AG09309 (cell line): ENCODE data around the gene HUS1B.
"Not testable (repeated sequence)": the region's sequence is repeated elsewhere in the genome, so short reads cannot be mapped to it uniquely, and the experiment has no call there.

ENCODE experiments used
- DNase-seq: peaks from one replicate; pipeline ENCODE4 v3.0.0-alpha.2; 2010; ENCODE audit warnings: low read depth
- H3K4me3 ChIP-seq: 2 replicates; pipeline ENCODE4 v1.5.1; 2011; ENCODE audit warnings: mild to moderate bottlenecking, low read depth, low read length, moderate library complexity; ENCODE audit not compliant: control insufficient read depth
- TF ChIP-seq, protein P1 (sequence below): IDR thresholded peaks from 2 replicates; pipeline ENCODE4 v1.5.1; 2011; ENCODE audit warnings: mild to moderate bottlenecking, low read depth, low read length, inconsistent platforms; ENCODE audit not compliant: insufficient read depth, control insufficient read depth; ENCODE audit errors: missing control alignments

Gene HUS1B

DNA sequence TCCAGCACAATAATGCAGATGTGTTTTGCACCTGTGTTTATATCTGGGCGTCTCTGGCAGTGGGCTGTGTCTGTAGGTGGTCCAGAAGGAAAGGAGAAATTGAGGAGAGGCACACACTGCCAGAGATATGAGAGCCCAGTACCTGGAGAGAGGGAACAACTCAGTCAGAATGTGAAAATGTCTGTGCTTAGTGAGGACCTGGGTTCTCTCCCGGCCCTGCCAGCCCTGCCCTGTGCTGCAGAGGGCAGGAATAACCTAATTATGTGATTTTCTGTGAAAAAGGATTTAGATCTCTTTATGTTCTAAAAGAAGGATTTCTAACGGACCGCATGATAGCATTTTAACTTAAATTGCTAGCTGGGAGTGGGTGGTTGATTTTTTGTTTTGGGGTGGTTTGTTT, 44.3 kb upstream of the HUS1B start:
- H3K4me3 ChIP-seq: no peak overlapping the region
- TF ChIP-seq, protein P1, sequence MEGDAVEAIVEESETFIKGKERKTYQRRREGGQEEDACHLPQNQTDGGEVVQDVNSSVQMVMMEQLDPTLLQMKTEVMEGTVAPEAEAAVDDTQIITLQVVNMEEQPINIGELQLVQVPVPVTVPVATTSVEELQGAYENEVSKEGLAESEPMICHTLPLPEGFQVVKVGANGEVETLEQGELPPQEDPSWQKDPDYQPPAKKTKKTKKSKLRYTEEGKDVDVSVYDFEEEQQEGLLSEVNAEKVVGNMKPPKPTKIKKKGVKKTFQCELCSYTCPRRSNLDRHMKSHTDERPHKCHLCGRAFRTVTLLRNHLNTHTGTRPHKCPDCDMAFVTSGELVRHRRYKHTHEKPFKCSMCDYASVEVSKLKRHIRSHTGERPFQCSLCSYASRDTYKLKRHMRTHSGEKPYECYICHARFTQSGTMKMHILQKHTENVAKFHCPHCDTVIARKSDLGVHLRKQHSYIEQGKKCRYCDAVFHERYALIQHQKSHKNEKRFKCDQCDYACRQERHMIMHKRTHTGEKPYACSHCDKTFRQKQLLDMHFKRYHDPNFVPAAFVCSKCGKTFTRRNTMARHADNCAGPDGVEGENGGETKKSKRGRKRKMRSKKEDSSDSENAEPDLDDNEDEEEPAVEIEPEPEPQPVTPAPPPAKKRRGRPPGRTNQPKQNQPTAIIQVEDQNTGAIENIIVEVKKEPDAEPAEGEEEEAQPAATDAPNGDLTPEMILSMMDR: no peak
- DNase-seq: no peak

DNA sequence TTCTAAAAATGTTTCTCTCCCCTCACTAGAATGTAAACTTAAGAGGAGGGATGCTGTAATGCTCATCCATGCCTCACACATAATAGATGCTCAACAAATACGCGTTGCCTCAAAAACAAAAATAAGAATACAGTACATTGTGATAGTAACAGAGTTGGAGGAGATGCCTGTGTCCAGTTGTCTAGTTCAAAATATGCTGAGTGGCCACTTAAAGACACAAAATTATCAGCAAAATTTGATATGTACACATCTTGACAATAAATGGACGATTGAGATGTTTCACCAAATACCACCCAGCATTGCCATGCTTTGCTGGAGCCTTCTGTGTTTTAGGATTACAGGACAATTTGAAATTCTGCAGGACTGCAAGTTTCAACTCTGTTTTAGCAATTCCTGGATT, 43.6 kb upstream of the HUS1B start:
- TF ChIP-seq, protein P1: no peak
- no peak for DNase-seq
- H3K4me3 ChIP-seq: no peak overlapping the region

DNA sequence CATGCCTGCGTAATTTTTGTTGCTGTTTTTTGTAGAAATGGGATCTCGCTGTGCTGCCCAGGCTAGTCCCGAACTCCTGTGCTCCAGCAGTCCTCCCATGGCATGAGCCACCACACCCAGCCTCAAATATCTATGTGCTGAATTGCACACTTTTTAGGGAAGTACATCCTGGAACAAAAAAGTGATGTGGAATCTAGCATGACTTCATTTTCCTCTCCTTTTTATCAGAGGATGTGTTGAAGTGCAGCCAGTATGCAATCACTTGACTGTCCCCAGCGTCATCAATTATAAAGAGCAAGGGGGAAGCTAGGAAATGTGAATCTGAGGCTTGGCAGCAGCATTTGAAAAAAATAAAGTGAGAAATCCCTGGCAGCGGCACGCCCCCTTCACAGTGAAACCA, 42.4 kb upstream of the HUS1B start:
- TF ChIP-seq, protein P1: no peak
- H3K4me3 ChIP-seq: no peak overlapping the region
- DNase-seq: no peak

DNA sequence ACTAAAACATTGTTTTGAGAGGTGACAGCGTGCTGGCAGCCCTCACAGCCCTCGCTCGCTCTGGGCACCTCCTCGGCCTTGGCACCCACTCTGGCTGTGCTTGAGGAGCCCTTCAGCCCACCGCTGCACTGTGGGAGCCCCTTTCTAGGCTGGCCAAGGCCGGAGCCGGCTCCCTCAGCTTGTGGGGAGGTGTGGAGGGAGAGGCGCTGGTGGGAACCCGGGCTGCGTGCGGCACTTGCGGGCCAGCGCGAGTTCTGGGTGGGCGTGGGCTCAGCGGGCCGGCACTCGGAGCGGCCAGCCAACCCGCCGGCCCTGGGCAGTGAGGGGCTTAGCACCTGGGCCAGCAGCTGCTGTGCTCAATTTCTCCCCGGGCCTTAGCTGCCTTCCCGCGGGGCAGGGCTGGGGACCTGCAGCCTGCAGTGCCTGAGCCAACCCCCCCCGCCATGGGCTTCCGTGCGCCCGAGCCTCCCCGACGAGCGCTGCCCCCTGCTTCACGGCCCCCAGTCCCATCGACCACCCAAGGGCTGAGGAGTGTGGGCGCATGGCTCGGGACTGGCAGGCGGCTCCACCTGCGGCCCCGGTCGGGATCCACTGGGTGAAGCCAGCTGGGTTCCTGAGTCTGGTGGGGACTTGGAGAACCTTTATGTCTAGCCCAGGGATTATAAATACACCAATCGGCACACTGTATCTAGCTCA, 37.7 kb upstream of the HUS1B start:
- not testable (repeated sequence) for DNase-seq, H3K4me3 ChIP-seq

DNA sequence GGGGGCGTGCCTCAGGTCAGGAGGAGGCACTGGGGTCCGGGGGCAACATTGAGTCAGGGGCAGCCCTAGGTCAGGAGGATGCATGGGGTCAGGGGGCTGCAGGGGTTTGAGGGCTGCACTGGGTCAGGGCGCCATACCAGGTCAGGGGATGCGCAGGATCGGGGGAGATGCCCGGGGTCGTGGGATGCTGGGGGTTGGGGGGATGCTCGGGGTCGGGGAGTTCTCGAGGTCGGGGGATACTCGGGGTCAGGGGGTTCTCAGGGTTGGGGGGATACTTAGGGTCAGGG, 36.8 kb upstream of the HUS1B start:
- DNase-seq: no peak
- peak overlapping the region; percentile 61; the same call in 1 of the 2 replicates for H3K4me3 ChIP-seq
- TF ChIP-seq, protein P1: no peak

DNA sequence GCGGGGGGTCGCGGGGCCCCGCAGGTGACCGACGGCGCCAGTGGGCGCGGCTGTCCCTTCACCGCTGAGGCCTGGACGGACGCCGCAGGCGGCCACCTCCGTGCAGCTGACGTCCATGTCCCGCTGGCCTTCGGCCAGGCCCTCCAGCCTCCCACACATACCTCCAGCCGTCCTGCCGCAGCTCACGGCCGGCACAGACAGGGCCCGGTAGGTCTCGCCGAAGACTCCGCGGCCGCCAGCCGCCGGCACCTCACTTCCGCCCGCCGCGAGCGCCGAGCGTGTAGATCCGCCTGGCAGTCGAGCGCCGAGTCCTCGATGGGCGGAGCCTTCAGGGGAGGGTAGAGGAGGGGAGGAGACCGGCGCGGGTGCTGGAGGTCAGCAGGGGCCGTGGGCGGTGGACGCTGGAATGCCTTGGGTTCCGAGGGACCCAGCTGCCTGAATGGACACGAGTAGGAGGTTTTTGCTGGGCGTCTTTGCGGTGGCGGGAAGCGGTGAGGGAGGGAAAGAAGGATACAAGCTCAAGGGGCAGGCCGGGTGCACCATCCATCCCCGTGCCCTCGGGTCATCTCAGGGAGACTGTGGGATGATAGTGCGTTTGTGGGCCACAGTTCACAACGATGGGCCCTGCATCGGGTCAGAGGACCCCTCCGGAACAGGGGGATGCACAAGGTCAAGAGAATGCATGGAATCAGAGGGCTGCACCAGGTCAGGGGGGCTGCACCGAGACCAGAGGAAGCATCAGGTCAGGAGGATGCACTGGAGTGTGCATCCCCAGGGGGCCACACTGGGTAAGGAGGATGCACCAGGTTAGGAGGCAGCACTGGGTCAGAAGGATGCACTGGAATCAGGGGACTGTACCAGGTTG, 36.2 kb upstream of the HUS1B start, which contains the start of gene EXOC2:
EXOC2 (minus strand) TSS at position 282 of the 865 bp plus-strand sequence. CDS start 55,321 bp downstream, outside the sequence.
- peak; percentile 25 for DNase-seq
- TF ChIP-seq, protein P1: no peak
- H3K4me3 ChIP-seq: peak within 1 kb of the TSS; percentile 61

DNA sequence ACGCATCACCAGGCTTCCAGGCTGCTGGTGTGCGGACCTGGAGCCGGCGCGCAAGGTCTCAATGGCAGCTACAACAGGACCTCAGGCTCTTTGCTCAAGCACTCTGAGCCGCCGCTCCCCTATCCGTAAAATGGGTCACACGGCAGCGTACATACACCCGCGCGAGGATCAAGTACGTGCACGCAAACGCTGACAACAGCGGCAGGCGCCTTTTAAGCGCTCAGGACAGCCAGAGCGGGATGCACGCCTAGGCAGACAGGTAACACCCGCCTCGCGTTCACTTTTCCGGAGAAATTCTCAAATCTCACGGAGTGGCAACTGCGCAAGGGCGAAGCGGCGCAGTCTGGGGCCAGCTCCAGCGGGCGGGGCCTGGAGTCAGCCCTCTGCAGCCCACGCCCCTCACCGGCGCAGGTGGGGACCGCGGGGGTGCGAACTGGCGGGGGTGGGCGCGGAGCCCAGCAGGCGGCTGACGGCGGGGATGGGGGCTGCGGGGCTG, 35.5 kb upstream of the HUS1B start:
- TF ChIP-seq, protein P1: no peak
- DNase-seq: no peak
- peak overlapping the region; percentile 61 for H3K4me3 ChIP-seq
